HepG2 (cell line): ENCODE data around the gene IGIP.

Experiments
- CTCF ChIP-seq: sonication (generic); formaldehyde crosslinking; IDR thresholded peaks from 2 replicates; pipeline ENCODE4 v1.5.0; 2020; ENCODE audit warnings: mild to moderate bottlenecking, missing genetic modification reagents, moderate library complexity
- E2F2 ChIP-seq: sonication (generic); formaldehyde crosslinking; IDR thresholded peaks from 2 replicates; pipeline ENCODE4 v1.4.0; 2020; ENCODE audit warnings: missing genetic modification reagents, borderline replicate concordance
- PHF20 ChIP-seq: sonication (generic); formaldehyde crosslinking; IDR thresholded peaks from 2 replicates; pipeline ENCODE4 v1.5.0; 2020; ENCODE audit warnings: mild to moderate bottlenecking, missing genetic modification reagents
- POLR2A ChIP-seq, 2 experiments: IDR thresholded peaks; 2 replicates each; pipeline ENCODE4 v1.6.1; 2011; ENCODE audit warnings: low read depth in 2 of 2, low read length in 2 of 2, mild to moderate bottlenecking in 1 of 2, moderate library complexity in 1 of 2; ENCODE audit not compliant: insufficient read depth in 1 of 2
- POLR2AphosphoS5 ChIP-seq: IDR thresholded peaks from 2 replicates; pipeline ENCODE4 v1.6.1; 2012; ENCODE audit warnings: low read depth, low read length
- PRDM10 ChIP-seq: sonication (generic); formaldehyde crosslinking; IDR thresholded peaks from 2 replicates; pipeline ENCODE4 v1.4.0; 2020; ENCODE audit warnings: low read depth, missing genetic modification reagents
- PRDM15 ChIP-seq: sonication (generic); formaldehyde crosslinking; IDR thresholded peaks from 2 replicates; pipeline ENCODE4 v1.4.0; 2020; ENCODE audit warnings: missing genetic modification reagents
- RFX5 ChIP-seq: IDR thresholded peaks from 2 replicates; pipeline ENCODE4 v1.6.1; 2011; ENCODE audit warnings: low read depth, low read length, improper control_type of control experiment
- SCMH1 ChIP-seq: sonication (generic); formaldehyde crosslinking; IDR thresholded peaks from 2 replicates; pipeline ENCODE4 v1.9.0; 2021; ENCODE audit warnings: missing genetic modification reagents, mild to moderate bottlenecking, borderline replicate concordance
- TFE3 ChIP-seq: IDR thresholded peaks from 2 replicates; pipeline ENCODE4 v1.6.1; 2016
- ZFP36 ChIP-seq: fragments of 150-350 bp; IDR thresholded peaks from 2 replicates; pipeline ENCODE4 v1.6.1; 2018; ENCODE audit warnings: borderline replicate concordance, low read length, low read depth; ENCODE audit not compliant: partially characterized antibody
- ZKSCAN5 ChIP-seq: sonication (generic); formaldehyde crosslinking; IDR thresholded peaks from 2 replicates; pipeline ENCODE4 v1.5.1; 2020; ENCODE audit warnings: mild to moderate bottlenecking, missing genetic modification reagents
- ZNF331 ChIP-seq: sonication (generic); formaldehyde crosslinking; IDR thresholded peaks from 2 replicates; pipeline ENCODE4 v1.4.0; 2020; ENCODE audit warnings: missing genetic modification reagents
- ZNF513 ChIP-seq: sonication (generic); formaldehyde crosslinking; conservative IDR thresholded peaks from 2 replicates; pipeline ENCODE4 v1.5.0; 2020; ENCODE audit warnings: missing genetic modification reagents

GRCh38 chr5:140076788-140077187 lies 48.9 kb upstream of the IGIP start:
- TF ChIP-seq ZFP36 = no peak
- TF ChIP-seq PRDM15 (CRISPR knock-in tag) = no peak
- no peak for TF ChIP-seq POLR2AphosphoS5
- TF ChIP-seq ZKSCAN5 (CRISPR knock-in tag) = no peak
- no peak for TF ChIP-seq TFE3 (CRISPR knock-in tag)
- TF ChIP-seq ZNF513 (CRISPR knock-in tag) = no peak
- no peak for TF ChIP-seq CTCF (CRISPR knock-in tag)
- TF ChIP-seq PRDM10 (CRISPR knock-in tag) = no peak
- no peak for TF ChIP-seq POLR2A (IDR thresholded peaks at IDR 0.05; ENCODE audit: insufficient read depth in 1 of 2, low read depth in 2 of 2, low read length in 2 of 2)
- TF ChIP-seq RFX5 = no peak
- no peak for TF ChIP-seq PHF20 (CRISPR knock-in tag)
- TF ChIP-seq E2F2 (CRISPR knock-in tag) = no peak
- no peak for TF ChIP-seq SCMH1
- no peak for TF ChIP-seq ZNF331 (CRISPR knock-in tag)
